OCI-LY3 (cell line): ENCODE results near the gene PDLIM5.

Experiments used
- EZH2phosphoT487 ChIP-seq: fragments of 200-600 bp; shearing (Covaris generic); IDR thresholded peaks from 2 replicates; pipeline ENCODE4 v1.6.1; 2018; ENCODE audit warnings: antibody characterized with exemption, mixed run types, low read depth
- TF ChIP-seq, protein P1 (sequence below): fragments of 200-600, 300-600 bp; sonication (generic); IDR thresholded peaks from 2 replicates; pipeline ENCODE4 v1.5.1; 2014; ENCODE audit warnings: antibody characterized with exemption, low read length, low read depth

- TF ChIP-seq, protein P1, sequence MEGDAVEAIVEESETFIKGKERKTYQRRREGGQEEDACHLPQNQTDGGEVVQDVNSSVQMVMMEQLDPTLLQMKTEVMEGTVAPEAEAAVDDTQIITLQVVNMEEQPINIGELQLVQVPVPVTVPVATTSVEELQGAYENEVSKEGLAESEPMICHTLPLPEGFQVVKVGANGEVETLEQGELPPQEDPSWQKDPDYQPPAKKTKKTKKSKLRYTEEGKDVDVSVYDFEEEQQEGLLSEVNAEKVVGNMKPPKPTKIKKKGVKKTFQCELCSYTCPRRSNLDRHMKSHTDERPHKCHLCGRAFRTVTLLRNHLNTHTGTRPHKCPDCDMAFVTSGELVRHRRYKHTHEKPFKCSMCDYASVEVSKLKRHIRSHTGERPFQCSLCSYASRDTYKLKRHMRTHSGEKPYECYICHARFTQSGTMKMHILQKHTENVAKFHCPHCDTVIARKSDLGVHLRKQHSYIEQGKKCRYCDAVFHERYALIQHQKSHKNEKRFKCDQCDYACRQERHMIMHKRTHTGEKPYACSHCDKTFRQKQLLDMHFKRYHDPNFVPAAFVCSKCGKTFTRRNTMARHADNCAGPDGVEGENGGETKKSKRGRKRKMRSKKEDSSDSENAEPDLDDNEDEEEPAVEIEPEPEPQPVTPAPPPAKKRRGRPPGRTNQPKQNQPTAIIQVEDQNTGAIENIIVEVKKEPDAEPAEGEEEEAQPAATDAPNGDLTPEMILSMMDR: no peak
- TF ChIP-seq EZH2phosphoT487: no peak
Measured at GRCh38 chr4:94546949-94547348, 95.2 kb downstream of the PDLIM5 start.
